Chondrocyte (in vitro differentiated cells): ENCODE results near the gene DLG2. TPM values are rescaled to one million over a fixed set of nuclear protein-coding genes. Genes with fewer than 3 reads are reported as not detected.

ENCODE experiments used
- DNase-seq: peaks from one replicate; pipeline ENCODE4 v3.0.0; 2021; ENCODE audit warnings: mixed read lengths, low spot score
- H3K27ac Mint-ChIP-seq: one replicate; pipeline ENCODE4 v1.8.0; 2021; ENCODE audit warnings: mild to moderate bottlenecking, moderate library complexity, mixed read lengths; ENCODE audit not compliant: unreplicated experiment
- H3K27me3 Mint-ChIP-seq: 2 replicates; pipeline ENCODE4 v1.8.0; 2021; ENCODE audit warnings: low read depth, mixed read lengths
- H3K36me3 Mint-ChIP-seq: 2 replicates; pipeline ENCODE4 v1.8.0; 2021; ENCODE audit warnings: low read depth, mixed read lengths
- H3K4me1 Mint-ChIP-seq: 2 replicates; pipeline ENCODE4 v1.8.0; 2021; ENCODE audit warnings: low read depth, mild to moderate bottlenecking, mixed read lengths
- H3K4me3 Mint-ChIP-seq: one replicate; pipeline ENCODE4 v1.8.0; 2021; ENCODE audit warnings: mild to moderate bottlenecking, moderate library complexity, mixed read lengths; ENCODE audit not compliant: unreplicated experiment
- H3K9me3 Mint-ChIP-seq: 2 replicates; pipeline ENCODE4 v1.8.0; 2021; ENCODE audit warnings: low read depth, mixed read lengths
- total RNA-seq: library from RNA; stranded (reverse); gene quantifications from 3 replicates; pipeline ENCODE4 v1.2.1, GENCODE V29; 2021
- TF ChIP-seq, protein P1 (sequence below): fragments of 200-600 bp; sonication (generic); IDR thresholded peaks from 2 replicates; pipeline ENCODE4 v1.5.0; 2021; ENCODE audit warnings: antibody characterized with exemption, mild to moderate bottlenecking, moderate library complexity

The DLG2 gene
- total RNA-seq, 1 donor from 2014 or later = 1.3 TPM

DNA sequence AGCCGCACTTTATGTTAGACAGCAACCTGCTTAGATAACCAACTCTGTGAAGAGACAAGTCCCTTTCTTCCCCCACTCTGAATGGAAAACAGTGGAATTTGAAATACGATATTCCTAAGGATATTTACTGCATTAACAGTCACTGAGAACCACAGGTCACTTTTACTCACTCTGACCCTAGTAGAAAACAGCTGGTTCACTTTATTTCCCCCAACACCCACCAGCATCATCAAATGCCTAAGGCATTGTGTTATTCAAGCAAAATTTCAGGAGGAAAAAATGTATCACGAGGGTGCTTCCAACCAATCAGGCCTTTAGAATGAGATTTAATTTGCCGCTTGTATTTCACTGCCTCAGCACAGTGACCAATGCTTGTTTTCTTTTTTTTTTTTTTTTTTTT is 1206.9 kb downstream of the DLG2 start:
- Mint-ChIP-seq H3K27me3 (peaks cover 6% of the 10 kb centered on the region), H3K9me3 (no peaks in the 10 kb centered on the region), H3K27ac (no peak overlapping the region), H3K36me3 (no peaks in the 10 kb centered on the region), H3K4me1 (no peaks in the 10 kb centered on the region), H3K4me3 (no peak overlapping the region)
- TF ChIP-seq, protein P1, sequence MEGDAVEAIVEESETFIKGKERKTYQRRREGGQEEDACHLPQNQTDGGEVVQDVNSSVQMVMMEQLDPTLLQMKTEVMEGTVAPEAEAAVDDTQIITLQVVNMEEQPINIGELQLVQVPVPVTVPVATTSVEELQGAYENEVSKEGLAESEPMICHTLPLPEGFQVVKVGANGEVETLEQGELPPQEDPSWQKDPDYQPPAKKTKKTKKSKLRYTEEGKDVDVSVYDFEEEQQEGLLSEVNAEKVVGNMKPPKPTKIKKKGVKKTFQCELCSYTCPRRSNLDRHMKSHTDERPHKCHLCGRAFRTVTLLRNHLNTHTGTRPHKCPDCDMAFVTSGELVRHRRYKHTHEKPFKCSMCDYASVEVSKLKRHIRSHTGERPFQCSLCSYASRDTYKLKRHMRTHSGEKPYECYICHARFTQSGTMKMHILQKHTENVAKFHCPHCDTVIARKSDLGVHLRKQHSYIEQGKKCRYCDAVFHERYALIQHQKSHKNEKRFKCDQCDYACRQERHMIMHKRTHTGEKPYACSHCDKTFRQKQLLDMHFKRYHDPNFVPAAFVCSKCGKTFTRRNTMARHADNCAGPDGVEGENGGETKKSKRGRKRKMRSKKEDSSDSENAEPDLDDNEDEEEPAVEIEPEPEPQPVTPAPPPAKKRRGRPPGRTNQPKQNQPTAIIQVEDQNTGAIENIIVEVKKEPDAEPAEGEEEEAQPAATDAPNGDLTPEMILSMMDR = no peak
- no peak for DNase-seq

DNA sequence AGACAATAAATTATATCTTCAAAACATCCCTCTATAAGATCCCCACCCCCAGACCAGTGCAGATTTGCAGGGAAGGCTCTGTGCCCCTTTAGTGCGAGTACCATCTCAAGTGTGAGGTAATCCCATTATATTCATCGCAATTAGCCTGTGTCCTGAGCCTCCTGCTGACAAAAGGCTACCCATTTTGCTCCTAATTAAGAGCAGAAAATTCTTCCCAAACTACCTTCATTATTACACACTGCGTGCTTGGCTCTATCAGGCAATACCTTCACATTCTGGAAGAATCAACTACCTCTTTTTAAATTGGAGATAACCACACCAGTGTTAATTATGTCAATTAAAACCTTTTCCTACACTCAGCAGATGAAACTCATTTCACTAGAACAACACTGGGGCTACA is 1207.5 kb downstream of the DLG2 start:
- peaks cover 6% of the 10 kb centered on the region for H3K27me3 Mint-ChIP-seq
- no peak overlapping the region for H3K27ac Mint-ChIP-seq

DNA sequence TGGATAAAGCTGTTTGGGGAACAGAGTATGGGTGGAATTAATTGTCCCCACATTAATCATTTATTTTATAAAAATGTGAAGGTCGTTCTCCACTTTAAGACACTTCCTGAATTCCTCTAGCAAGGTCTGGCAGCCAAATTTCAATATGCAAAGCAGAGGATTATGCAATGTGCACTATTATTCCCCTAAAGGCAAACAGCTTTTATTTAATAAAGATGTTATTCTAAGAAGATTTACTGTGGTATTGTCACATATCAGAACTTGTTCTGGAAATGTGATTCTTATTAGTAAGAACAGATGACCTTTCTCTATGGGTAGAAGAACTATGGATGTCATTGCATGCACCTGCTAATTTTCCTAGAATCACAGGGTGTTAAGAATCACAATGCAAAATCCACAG is 1212.2 kb downstream of the DLG2 start:
- DNase-seq = no peak
- H3K27ac Mint-ChIP-seq = no peak overlapping the region
- H3K36me3 Mint-ChIP-seq = no peaks in the 10 kb centered on the region
- no peaks in the 10 kb centered on the region for H3K4me1 Mint-ChIP-seq
- no peak overlapping the region for H3K4me3 Mint-ChIP-seq
- peaks cover 6% of the 10 kb centered on the region for H3K27me3 Mint-ChIP-seq
- TF ChIP-seq, protein P1 = no peak
- no peaks in the 10 kb centered on the region for H3K9me3 Mint-ChIP-seq

More for the DNA sequence above, 1207.5 kb downstream of the DLG2 start:
- H3K36me3 Mint-ChIP-seq = no peaks in the 10 kb centered on the region
- H3K4me3 Mint-ChIP-seq = no peak overlapping the region
- H3K9me3 Mint-ChIP-seq = no peaks in the 10 kb centered on the region
- TF ChIP-seq, protein P1 = no peak
- H3K4me1 Mint-ChIP-seq = no peaks in the 10 kb centered on the region
- no peak for DNase-seq

DNA sequence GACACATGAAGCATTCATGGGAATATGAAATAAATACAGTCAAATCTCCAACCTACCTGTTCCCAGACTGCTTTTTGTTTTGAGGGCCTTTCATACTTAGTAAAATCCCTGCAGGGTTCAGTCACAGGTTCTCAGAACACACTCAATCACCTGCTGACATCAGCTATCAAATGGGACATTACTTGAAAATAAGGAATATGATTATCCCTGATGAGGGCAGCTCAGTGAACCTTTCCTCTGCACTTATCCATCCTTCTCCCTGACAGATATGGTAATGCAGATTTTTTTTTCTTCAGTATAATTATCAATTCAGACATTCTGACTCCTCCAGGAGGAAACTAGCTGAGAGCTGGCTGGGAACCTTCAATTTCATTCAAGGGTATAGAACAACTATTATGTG is 1213.6 kb downstream of the DLG2 start:
- TF ChIP-seq, protein P1 = no peak
- H3K36me3 Mint-ChIP-seq = no peaks in the 10 kb centered on the region
- DNase-seq = no peak
- peaks cover under 1% of the 10 kb centered on the region for H3K27me3 Mint-ChIP-seq
- H3K4me1 Mint-ChIP-seq = no peaks in the 10 kb centered on the region
- no peaks in the 10 kb centered on the region for H3K9me3 Mint-ChIP-seq
- H3K4me3 Mint-ChIP-seq = no peak overlapping the region
- no peak overlapping the region for H3K27ac Mint-ChIP-seq

DNA sequence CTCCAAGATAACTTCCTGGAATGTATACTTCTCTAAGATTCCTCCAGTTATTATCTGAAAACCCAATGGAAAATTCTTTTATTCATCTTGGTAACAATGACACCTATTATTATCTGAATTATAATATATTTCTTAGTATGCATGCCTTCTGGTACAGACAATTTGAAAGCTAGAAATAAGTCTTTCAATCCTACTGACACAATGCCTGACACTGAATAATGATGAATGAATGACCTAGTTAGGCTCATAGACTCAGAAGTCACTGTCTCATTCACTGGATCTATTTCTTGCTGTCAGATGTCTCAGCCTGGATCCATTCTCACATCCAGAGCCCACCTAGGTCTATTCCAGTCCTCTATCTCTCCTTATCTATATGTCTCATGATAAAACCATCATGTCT is 1214.3 kb downstream of the DLG2 start:
- no peak overlapping the region for H3K4me3 Mint-ChIP-seq
- no peaks in the 10 kb centered on the region for H3K4me1 Mint-ChIP-seq
- H3K36me3 Mint-ChIP-seq = no peaks in the 10 kb centered on the region
- no peak overlapping the region for H3K27ac Mint-ChIP-seq
- H3K9me3 Mint-ChIP-seq = no peaks in the 10 kb centered on the region
- DNase-seq = no peak
- no peaks in the 10 kb centered on the region for H3K27me3 Mint-ChIP-seq
- TF ChIP-seq, protein P1 = no peak
